ENCODE results near the gene PRICKLE1.

- no peak for TF ChIP-seq CTCF (conservative IDR thresholded peaks at IDR 0.05; ENCODE audit: low read depth in 2 of 2)
- no peak for TF ChIP-seq EZH2phosphoT487 (IDR thresholded peaks at IDR 0.05; ENCODE audit: unreplicated experiment)
- no peak for TF ChIP-seq EZH2 (IDR thresholded peaks at IDR 0.05; ENCODE audit: low read depth, unreplicated experiment)
- TF ChIP-seq CREB1 (CRISPR knock-in tag; IDR thresholded peaks at IDR 0.05; ENCODE audit: low read depth): no peak
- no peak for TF ChIP-seq ZNF114 (CRISPR knock-in tag; IDR thresholded peaks at IDR 0.05)
- TF ChIP-seq POLR2AphosphoS5 (IDR thresholded peaks at IDR 0.05; ENCODE audit: low read depth): no peak
- no peak for TF ChIP-seq JUNB (IDR thresholded peaks at IDR 0.05; ENCODE audit: unreplicated experiment)
- TF ChIP-seq REST (IDR thresholded peaks at IDR 0.05; ENCODE audit: unreplicated experiment): no peak
- TF ChIP-seq NANOG (IDR thresholded peaks at IDR 0.05; ENCODE audit: borderline replicate concordance): no peak
- no peak for TF ChIP-seq ETS1 (IDR thresholded peaks at IDR 0.05)
- TF ChIP-seq ZNF331 (CRISPR knock-in tag; IDR thresholded peaks at IDR 0.05; ENCODE audit: low read depth): no peak
- no peak for TF ChIP-seq STAT1 (IDR thresholded peaks at IDR 0.05; ENCODE audit: unreplicated experiment)
- TF ChIP-seq ZNF462 (CRISPR knock-in tag; IDR thresholded peaks at IDR 0.05): no peak
Measured at GRCh38 chr12:42495244-42495643, 94.3 kb downstream of the PRICKLE1 start.
